GM23248 (cell line): ENCODE data around the gene BEAN1. TPM values are rescaled to one million over a fixed set of nuclear protein-coding genes. Genes with fewer than 3 reads are reported as not detected.

Source experiments
- DNase-seq: peaks from one replicate; pipeline ENCODE4 v3.0.0-alpha.2; 2015
- H2AFZ ChIP-seq: fragments of 200-600 bp; sonication (generic); 2 replicates; pipeline ENCODE4 v1.6.1; 2016; ENCODE audit warnings: antibody characterized with exemption
- H3F3A ChIP-seq: fragments of 200-600 bp; sonication (generic); 2 replicates; pipeline ENCODE4 v1.6.1; 2016; ENCODE audit warnings: mild to moderate bottlenecking, antibody characterized with exemption, mixed run types; ENCODE audit not compliant: insufficient read depth
- H3K27ac ChIP-seq: fragments of 200-600 bp; sonication (generic); 2 replicates; pipeline ENCODE4 v1.5.1; 2016; ENCODE audit warnings: mild to moderate bottlenecking
- H3K27me3 ChIP-seq: fragments of 200-600 bp; sonication (generic); replicated peaks from 2 replicates; pipeline ENCODE4 v1.6.1; 2016; ENCODE audit warnings: mild to moderate bottlenecking; ENCODE audit not compliant: insufficient read depth
- H3K36me3 ChIP-seq: fragments of 200-600 bp; sonication (generic); 2 replicates; pipeline ENCODE4 v1.6.1; 2016; ENCODE audit warnings: low read depth, mild to moderate bottlenecking
- H3K4me1 ChIP-seq: fragments of 200-600 bp; sonication (generic); 2 replicates; pipeline ENCODE4 v1.6.1; 2016; ENCODE audit warnings: mild to moderate bottlenecking; ENCODE audit not compliant: insufficient read depth
- H3K4me2 ChIP-seq: fragments of 200-600 bp; sonication (generic); one replicate; pipeline ENCODE4 v1.6.1; 2016; ENCODE audit warnings: mild to moderate bottlenecking; ENCODE audit not compliant: unreplicated experiment
- H3K4me3 ChIP-seq: fragments of 200-600 bp; sonication (generic); 2 replicates; pipeline ENCODE4 v1.5.1; 2016; ENCODE audit warnings: mild to moderate bottlenecking
- H3K79me2 ChIP-seq: fragments of 200-600 bp; sonication (generic); 2 replicates; pipeline ENCODE4 v1.6.1; 2016; ENCODE audit warnings: mild to moderate bottlenecking; ENCODE audit not compliant: insufficient read depth
- H3K9ac ChIP-seq: fragments of 200-600 bp; sonication (generic); 2 replicates; pipeline ENCODE4 v1.6.1; 2016; ENCODE audit warnings: mild to moderate bottlenecking
- H3K9me2 ChIP-seq: fragments of 200-600 bp; sonication (generic); 2 replicates; pipeline ENCODE4 v1.6.1; 2016; ENCODE audit warnings: mixed run types, mild to moderate bottlenecking, moderate library complexity; ENCODE audit not compliant: insufficient read depth
- H3K9me3 ChIP-seq: fragments of 200-600 bp; sonication (generic); one replicate; pipeline ENCODE4 v1.6.1; 2017; ENCODE audit warnings: low read depth
- H4K20me1 ChIP-seq: fragments of 200-600 bp; sonication (generic); 2 replicates; pipeline ENCODE4 v1.6.0; 2016; ENCODE audit not compliant: insufficient read depth
- EZH2 ChIP-seq: fragments of 200-600 bp; sonication (generic); IDR thresholded peaks from 2 replicates; pipeline ENCODE4 v1.6.1; 2018; ENCODE audit warnings: antibody characterized with exemption, mild to moderate bottlenecking; ENCODE audit not compliant: insufficient read depth, poor library complexity, severe bottlenecking
- EZH2phosphoT487 ChIP-seq: fragments of 200-600 bp; sonication (generic); IDR thresholded peaks from 2 replicates; pipeline ENCODE4 v1.6.1; 2018; ENCODE audit warnings: antibody characterized with exemption, moderate library complexity, mild to moderate bottlenecking, low read depth; ENCODE audit not compliant: insufficient read depth
- WGBS, 2 experiments: methylation state at CpG; one replicate each; pipeline ENCODE4 v1.1.6; 2015 to 2017; ENCODE audit warnings: low lambda C conversion rate in 2 of 2, low coverage in 1 of 2; ENCODE audit errors: missing lambda C conversion rate in 2 of 2; 5-methylcytosine and 5-hydroxymethylcytosine counted together
- in situ Hi-C: fragments of 300-500 bp; cut with MboI; formaldehyde crosslinking; loops from 2 replicates; pipeline ENCODE4 v1.15.0; 2020
- polyA plus RNA-seq: library from polyadenylated mRNA; unstranded; fragments of >200 nt; fragmentation: Nextera tagmentation; extraction: Ambion mirVana; gene quantifications from 2 replicates; pipeline ENCODE4 v1.2.1, GENCODE V29; 2016
- total RNA-seq: library from RNA; depleted of rRNA; stranded (reverse); fragments of >200 nt; shearing (Covaris generic); gene quantifications from 2 replicates; pipeline ENCODE4 v1.2.3, GENCODE V29; 2014

BEAN1 gene
- total and polyA plus RNA-seq, 2 experiments from 2014 or later, result 0.32 to 0.50 TPM

- Histone ChIP-seq H3F3A (peaks cover 11% of the 10 kb centered on the region), H3K79me2 (no peaks in the 10 kb centered on the region), H3K4me2 (no peak overlapping the region), H3K4me3 (no peak overlapping the region), H3K9me2 (no peaks in the 10 kb centered on the region), H2AFZ (no peak overlapping the region), H4K20me1 (no peaks in the 10 kb centered on the region), H3K9ac (no peak overlapping the region), H3K9me3 (no peaks in the 10 kb centered on the region), H3K27me3 (no peaks in the 10 kb centered on the region; the same call in 1 of the 2 replicates), H3K27ac (no peak overlapping the region), H3K4me1 (peaks cover 7% of the 10 kb centered on the region), H3K36me3 (no peaks in the 10 kb centered on the region)
- no peak for DNase-seq
- in situ Hi-C loops, result no loop called here
- no peak for TF ChIP-seq EZH2
- TF ChIP-seq EZH2phosphoT487, result no peak
- WGBS, 2 experiments, result 65 to 67% methylated on average over 8 to 9 of the region's 9 CpGs
Measured at GRCh38 chr16:66429290-66429962, 2.3 kb downstream of the BEAN1 start.

- Histone ChIP-seq H3K27ac (no peak overlapping the region), H3K36me3 (no peaks in the 10 kb centered on the region), H2AFZ (no peak overlapping the region), H4K20me1 (no peaks in the 10 kb centered on the region), H3K9me2 (no peaks in the 10 kb centered on the region), H3F3A (peaks cover 11% of the 10 kb centered on the region), H3K9me3 (no peaks in the 10 kb centered on the region), H3K27me3 (no peaks in the 10 kb centered on the region; the same call in 1 of the 2 replicates), H3K4me1 (peaks cover 7% of the 10 kb centered on the region), H3K4me3 (no peak overlapping the region), H3K4me2 (no peak overlapping the region), H3K79me2 (no peaks in the 10 kb centered on the region), H3K9ac (no peak overlapping the region)
- TF ChIP-seq EZH2phosphoT487 (no peak), EZH2 (no peak)
- in situ Hi-C loops, result no loop called here
- WGBS, 2 experiments, result 82 to 83% methylated on average over 3 of the region's 3 CpGs
- DNase-seq, result no peak
Measured at GRCh38 chr16:66430214-66430613, 3.1 kb downstream of the BEAN1 start.

- Histone ChIP-seq H3K36me3 (no peaks in the 10 kb centered on the region), H3K79me2 (no peaks in the 10 kb centered on the region), H4K20me1 (no peaks in the 10 kb centered on the region), H3K27me3 (no peaks in the 10 kb centered on the region; the same call in 1 of the 2 replicates), H3F3A (peaks cover 11% of the 10 kb centered on the region), H3K9me2 (no peaks in the 10 kb centered on the region), H3K4me1 (peaks cover 7% of the 10 kb centered on the region), H3K9ac (no peak overlapping the region), H3K27ac (no peak overlapping the region), H2AFZ (no peak overlapping the region), H3K4me3 (no peak overlapping the region), H3K9me3 (no peaks in the 10 kb centered on the region), H3K4me2 (no peak overlapping the region)
- DNase-seq, result no peak
- in situ Hi-C loops, result no loop called here
- 90 to 96% methylated on average over 8 of the region's 8 CpGs for WGBS, 2 experiments
- TF ChIP-seq EZH2 (no peak), EZH2phosphoT487 (no peak)
Measured at GRCh38 chr16:66431760-66432159, 4.7 kb downstream of the BEAN1 start.

- DNase-seq, result no peak
- Histone ChIP-seq H3K9ac (no peak overlapping the region), H4K20me1 (no peaks in the 10 kb centered on the region), H3K27ac (no peak overlapping the region), H3K4me3 (no peak overlapping the region), H3K27me3 (no peaks in the 10 kb centered on the region; the same call in 1 of the 2 replicates), H3K36me3 (no peaks in the 10 kb centered on the region), H3F3A (peaks cover 11% of the 10 kb centered on the region), H3K9me3 (no peaks in the 10 kb centered on the region), H3K4me2 (no peak overlapping the region), H2AFZ (no peak overlapping the region), H3K9me2 (no peaks in the 10 kb centered on the region), H3K79me2 (no peaks in the 10 kb centered on the region), H3K4me1 (peaks cover 7% of the 10 kb centered on the region)
- in situ Hi-C loops, result no loop called here
- WGBS, 2 experiments, result 92 to 98% methylated on average over 5 of the region's 5 CpGs
- TF ChIP-seq EZH2 (no peak), EZH2phosphoT487 (no peak)
Measured at GRCh38 chr16:66432429-66432828, 5.3 kb downstream of the BEAN1 start.
